Activated naive CD4-positive, alpha-beta T cell treated with anti-CD3 and anti-CD28 coated beads, Interleukin-2, amount 50 U/mL, for 72 hours (primary cell): ENCODE measurements around the gene ARID5B. TPM values are rescaled to one million over a fixed set of nuclear protein-coding genes. Genes with fewer than 3 reads are reported as not detected.

ENCODE experiments used
- ATAC-seq, 2 donors: fragments of 150-1000 bp; cut with Tn5 transposase; 2 replicates each; pipeline ENCODE4 v1.10.0; 2021; ENCODE audit warnings: mild to moderate bottlenecking in 2 of 2, moderate library complexity in 2 of 2
- DNase-seq, 2 donors: peaks; one replicate each; pipeline ENCODE4 v3.0.0; 2021 to 2022; ENCODE audit warnings: low spot score in 2 of 2
- H3K27ac Mint-ChIP-seq, 2 donors: one replicate each; pipeline ENCODE4 v1.8.0; 2022; ENCODE audit warnings: mild to moderate bottlenecking in 2 of 2, mixed read lengths in 2 of 2
- H3K36me3 Mint-ChIP-seq, 2 donors: one replicate each; pipeline ENCODE4 v1.8.0; 2022; ENCODE audit warnings: mixed read lengths in 2 of 2
- H3K9me3 Mint-ChIP-seq, 2 donors: one replicate each; pipeline ENCODE4 v1.8.0; 2022; ENCODE audit warnings: mixed read lengths in 2 of 2
- total RNA-seq, 2 donors: library from RNA; stranded (reverse); gene quantifications; one replicate each; pipeline ENCODE4 v1.2.3, GENCODE V29; 2022

ARID5B gene
- total RNA-seq, 2 donors from 2014 or later, result 52.1 to 95.4 TPM

DNA sequence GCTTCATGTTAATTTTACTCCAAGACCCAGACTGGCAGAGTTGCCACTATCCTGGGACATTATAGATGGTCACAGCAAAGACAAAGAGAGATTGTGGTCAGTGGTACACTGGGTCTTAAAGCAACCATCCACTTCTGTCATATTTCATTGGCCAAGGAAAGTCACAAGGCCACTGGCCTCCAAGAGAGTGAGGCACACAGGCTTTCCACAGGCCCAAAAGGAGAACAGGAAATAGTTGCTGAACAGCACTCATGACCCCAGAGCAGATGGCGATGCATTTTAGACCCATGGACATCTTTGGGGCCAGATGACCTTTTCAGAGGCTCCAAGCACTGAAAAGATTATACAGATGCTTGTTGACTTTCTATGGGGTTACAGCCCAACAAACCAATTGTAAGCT lies 97.4 kb downstream of the ARID5B start:
- Mint-ChIP-seq H3K36me3 (peaks cover 48 to 87% of the 10 kb centered on the region in 2 donors), H3K9me3 (peaks cover 7 to 9% of the 10 kb centered on the region in 2 donors), H3K27ac (peak overlapping the region in 1 of 2 donors; percentile 6)
- no peak for ATAC-seq
- no peak for DNase-seq

DNA sequence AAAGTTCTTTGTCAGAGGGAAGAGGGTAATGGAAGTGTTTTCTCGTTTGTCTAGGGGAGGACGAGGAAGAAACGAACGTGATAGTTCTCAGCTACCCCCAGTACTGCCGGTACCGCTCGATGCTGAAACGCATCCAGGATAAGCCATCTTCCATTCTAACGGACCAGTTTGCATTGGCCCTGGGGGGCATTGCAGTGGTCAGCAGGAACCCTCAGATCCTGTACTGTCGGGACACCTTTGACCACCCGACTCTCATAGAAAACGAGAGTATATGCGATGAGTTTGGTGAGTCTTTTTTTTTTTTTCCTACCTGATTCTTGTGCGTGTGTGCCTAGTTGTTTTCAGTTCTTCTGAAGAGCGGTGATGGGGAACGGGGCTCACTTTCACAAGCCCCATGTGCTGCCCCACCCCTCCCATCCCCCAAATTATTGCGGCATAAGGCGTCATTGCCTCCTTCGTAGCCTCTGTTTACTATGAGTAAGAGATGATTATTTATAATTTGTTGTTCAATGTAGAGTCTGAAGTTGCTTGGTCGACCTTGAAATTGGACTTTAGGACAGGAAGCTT lies 98.6 kb downstream of the ARID5B start:
- peak overlapping the region in 1 of 2 donors; percentile 93 for H3K27ac Mint-ChIP-seq
- peaks cover 59 to 97% of the 10 kb centered on the region in 2 donors for H3K36me3 Mint-ChIP-seq
- peaks cover 7 to 9% of the 10 kb centered on the region in 2 donors for H3K9me3 Mint-ChIP-seq
- ATAC-seq (no peak), DNase-seq (no peak)

DNA sequence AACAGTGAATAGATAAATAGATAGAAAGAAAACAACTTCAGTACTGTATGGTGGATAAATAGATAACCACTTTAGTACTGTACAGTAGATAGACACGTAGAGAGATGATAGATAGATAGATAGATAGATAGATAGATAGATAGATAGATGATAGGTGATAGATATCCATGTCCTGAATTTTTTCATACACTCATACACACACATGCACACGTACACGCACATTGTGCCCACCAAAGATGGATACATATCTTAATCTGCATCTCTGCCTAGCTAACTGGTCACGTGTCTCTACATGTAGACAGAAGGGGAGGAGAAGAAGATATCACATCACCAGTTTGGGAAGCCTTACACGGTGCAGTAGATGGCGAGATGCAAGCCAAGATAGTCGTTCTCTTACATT lies 99.2 kb downstream of the ARID5B start:
- Mint-ChIP-seq H3K27ac (peak overlapping the region; percentile 67 to 93), H3K9me3 (peaks cover 10 to 15% of the 10 kb centered on the region in 2 donors), H3K36me3 (peaks cover 66 to 97% of the 10 kb centered on the region in 2 donors)
- ATAC-seq, result peak in 1 of 2 donors; percentile 16
- no peak for DNase-seq

DNA sequence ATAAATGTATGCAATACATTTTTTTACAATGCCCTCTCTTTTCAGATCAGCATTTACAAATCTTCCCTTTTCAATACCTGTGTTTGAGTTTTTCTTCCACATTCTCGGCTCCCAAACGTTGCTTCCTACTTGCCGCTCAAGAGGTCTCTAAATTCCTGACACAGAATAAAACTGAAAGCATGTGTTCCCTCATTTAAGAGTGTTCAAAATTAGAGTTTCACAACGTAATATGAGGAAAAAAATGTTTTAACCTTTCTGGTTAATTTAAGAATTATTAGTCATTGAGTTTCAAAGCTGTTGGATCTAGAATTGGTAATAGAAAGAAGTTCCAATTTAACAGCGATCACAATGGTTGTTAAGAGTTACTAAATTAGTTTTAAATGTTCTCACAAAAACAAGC lies 100.4 kb downstream of the ARID5B start:
- ATAC-seq, result peak; percentile 59 to 63
- Mint-ChIP-seq H3K27ac (peak overlapping the region; percentile 67 to 93), H3K36me3 (peaks cover 68 to 99% of the 10 kb centered on the region in 2 donors), H3K9me3 (peaks cover 10 to 18% of the 10 kb centered on the region in 2 donors)
- DNase-seq, result no peak

DNA sequence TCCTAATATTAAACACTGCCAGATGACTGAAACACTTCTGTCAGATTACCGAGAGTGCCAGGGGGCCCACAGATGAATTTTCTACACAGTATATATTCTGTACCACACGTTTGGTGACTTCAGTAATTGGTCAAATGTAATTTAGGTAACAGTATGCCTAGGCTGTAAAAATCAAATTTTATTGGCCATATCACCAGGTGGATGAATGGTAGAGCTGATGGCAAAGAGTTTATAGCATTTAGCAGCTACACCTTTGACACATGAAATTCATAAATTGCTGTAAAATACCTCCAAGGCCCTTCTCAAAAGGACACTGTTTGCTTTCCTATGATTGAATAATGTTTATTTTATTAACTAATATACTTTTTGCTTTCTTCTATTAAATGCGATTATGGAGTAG lies 101.3 kb downstream of the ARID5B start:
- ATAC-seq, result no peak
- peaks cover 10 to 21% of the 10 kb centered on the region in 2 donors for H3K9me3 Mint-ChIP-seq
- peak overlapping the region; percentile 67 to 93 for H3K27ac Mint-ChIP-seq

DNA sequence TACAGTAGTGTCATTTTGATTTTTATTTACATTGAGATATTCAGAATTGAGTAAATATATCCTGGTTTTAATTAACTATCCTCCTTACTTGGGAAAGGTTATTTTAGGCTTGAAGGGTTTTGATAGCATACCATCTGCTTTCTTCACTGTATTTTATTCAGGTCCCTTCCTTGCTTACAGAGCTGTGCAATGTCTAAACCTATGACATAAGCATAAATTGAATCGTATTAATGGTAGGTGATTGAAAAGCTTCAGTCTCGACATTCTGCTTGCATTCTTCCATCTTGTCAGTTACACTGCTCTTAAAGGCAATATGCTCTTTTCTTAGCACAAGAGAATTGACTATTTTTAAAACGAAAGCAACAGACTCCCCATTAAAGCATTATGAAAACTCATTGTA lies 102.5 kb downstream of the ARID5B start:
- H3K27ac Mint-ChIP-seq, result no peak overlapping the region
- ATAC-seq (no peak), DNase-seq (no peak)
- peaks cover 60 to 99% of the 10 kb centered on the region in 2 donors for H3K36me3 Mint-ChIP-seq
- peaks cover 2 to 23% of the 10 kb centered on the region in 2 donors for H3K9me3 Mint-ChIP-seq

More for the DNA sequence above, 101.3 kb downstream of the ARID5B start:
- no peak for DNase-seq
- peaks cover 68 to 99% of the 10 kb centered on the region in 2 donors for H3K36me3 Mint-ChIP-seq

DNA sequence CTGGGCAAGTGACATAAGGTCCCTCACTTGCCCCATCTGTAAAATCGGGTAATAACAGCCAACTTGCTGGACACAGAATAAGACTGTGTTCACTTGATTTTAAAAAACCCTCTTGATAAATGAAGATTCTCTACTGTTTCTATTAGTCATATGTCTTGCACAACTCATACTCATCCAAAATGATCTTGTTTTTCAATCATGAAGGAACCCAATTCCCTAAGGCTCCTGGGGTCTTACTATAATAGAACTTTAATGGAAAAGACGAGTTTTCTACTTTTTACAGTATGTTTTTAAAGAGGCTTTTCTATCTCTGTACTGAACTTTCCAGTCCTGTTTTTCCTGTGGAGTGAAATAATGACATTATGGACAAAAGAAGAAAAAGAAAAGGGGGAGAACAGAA lies 103.8 kb downstream of the ARID5B start:
- H3K27ac Mint-ChIP-seq, result peak overlapping the region; percentile 10 to 47
- peaks cover 2 to 22% of the 10 kb centered on the region in 2 donors for H3K9me3 Mint-ChIP-seq
- ATAC-seq, result no peak

DNA sequence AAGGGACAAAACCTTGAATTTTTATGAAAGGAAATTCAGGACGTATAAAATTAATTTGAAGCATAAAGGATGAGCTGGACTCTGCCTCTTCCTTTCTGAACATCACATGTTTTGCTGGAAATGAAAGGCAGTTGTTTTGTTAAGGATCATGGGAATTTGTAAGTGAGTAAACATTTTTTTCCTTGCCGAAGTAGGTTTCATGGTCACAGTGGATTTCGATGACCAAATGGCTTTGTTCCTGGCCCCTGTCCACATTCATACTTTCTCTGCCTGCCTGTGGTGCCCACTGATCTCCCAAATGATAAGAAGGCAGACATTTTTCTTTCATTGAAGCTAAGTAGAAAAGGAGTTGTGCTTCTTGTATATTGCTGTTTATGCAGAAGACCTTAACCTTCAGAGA lies 104.2 kb downstream of the ARID5B start:
- Mint-ChIP-seq H3K36me3 (peaks cover 57 to 99% of the 10 kb centered on the region in 2 donors), H3K9me3 (peaks cover 2 to 18% of the 10 kb centered on the region in 2 donors), H3K27ac (peak overlapping the region; percentile 10 to 78)
- DNase-seq (no peak), ATAC-seq (no peak)

More for the DNA sequence above, 103.8 kb downstream of the ARID5B start:
- H3K36me3 Mint-ChIP-seq, result peaks cover 57 to 99% of the 10 kb centered on the region in 2 donors
- no peak for DNase-seq

DNA sequence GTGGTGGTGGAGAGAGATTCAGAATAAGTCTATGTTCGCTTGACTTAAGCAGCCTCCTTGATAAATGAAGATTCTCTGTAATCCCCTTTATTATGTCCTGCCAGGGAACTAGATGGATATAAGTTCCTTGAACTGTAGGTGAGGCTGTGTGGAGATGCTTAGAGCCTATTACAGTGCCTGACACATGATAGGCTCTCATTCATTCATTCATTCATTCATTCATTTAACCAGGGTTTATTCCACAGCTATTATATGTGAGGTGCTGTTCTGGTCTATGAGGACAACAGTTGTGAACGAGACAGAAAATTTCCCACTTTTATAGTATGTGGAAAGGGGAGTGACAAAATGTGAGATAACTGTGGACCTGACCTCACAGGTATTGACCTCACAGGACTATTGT lies 105.6 kb downstream of the ARID5B start:
- DNase-seq (no peak), ATAC-seq (no peak)
- Mint-ChIP-seq H3K9me3 (peaks cover 2 to 17% of the 10 kb centered on the region in 2 donors), H3K36me3 (peaks cover 53 to 99% of the 10 kb centered on the region in 2 donors), H3K27ac (peak overlapping the region; percentile 2 to 39)

DNA sequence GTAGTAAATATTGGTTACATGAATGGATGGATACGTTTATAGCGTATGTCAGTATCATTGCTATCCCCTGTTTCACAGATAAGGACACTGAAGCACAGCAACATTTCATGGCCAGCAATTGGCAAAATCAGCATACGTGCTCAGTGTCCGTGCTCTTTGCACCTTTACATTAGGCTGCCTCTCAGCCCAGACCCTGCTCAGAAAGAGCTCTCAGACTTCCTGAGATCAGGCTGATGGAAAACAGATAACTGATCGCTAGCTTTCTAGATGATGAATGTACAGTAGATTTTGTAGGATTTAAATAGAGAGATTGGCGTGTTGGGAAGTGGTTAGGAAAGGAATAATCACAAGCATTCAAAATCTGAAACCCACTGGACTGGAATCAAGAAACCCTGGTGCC lies 106.7 kb downstream of the ARID5B start:
- ATAC-seq, result no peak
- no peak for DNase-seq
- Mint-ChIP-seq H3K36me3 (peaks cover 50 to 97% of the 10 kb centered on the region in 2 donors), H3K9me3 (peaks cover 2 to 17% of the 10 kb centered on the region in 2 donors), H3K27ac (peak overlapping the region in 1 of 2 donors; percentile 39)

DNA sequence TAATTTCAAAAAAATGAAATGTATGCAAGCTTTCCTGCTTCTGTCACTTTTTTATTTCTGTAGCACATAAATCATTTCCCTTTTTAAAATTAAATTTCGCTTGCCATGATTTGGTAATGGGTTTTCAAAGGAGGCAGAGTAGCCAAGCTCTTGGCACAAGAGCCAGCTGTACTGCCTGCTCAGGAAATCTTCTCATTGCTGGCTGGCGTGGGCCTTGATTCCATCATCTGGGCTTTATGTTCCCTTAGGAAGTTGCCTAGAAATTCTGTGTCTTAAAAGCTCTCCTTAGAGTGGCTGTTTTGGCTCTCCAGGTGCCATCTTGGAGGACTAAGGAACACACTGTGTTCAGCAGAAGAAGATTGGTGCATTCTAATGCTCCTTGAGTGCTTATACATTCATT lies 107.4 kb downstream of the ARID5B start:
- no peak for DNase-seq
- H3K27ac Mint-ChIP-seq, result peak overlapping the region; percentile 65 to 81
- peaks cover 2 to 17% of the 10 kb centered on the region in 2 donors for H3K9me3 Mint-ChIP-seq
- ATAC-seq, result no peak
- peaks cover 47 to 91% of the 10 kb centered on the region in 2 donors for H3K36me3 Mint-ChIP-seq

DNA sequence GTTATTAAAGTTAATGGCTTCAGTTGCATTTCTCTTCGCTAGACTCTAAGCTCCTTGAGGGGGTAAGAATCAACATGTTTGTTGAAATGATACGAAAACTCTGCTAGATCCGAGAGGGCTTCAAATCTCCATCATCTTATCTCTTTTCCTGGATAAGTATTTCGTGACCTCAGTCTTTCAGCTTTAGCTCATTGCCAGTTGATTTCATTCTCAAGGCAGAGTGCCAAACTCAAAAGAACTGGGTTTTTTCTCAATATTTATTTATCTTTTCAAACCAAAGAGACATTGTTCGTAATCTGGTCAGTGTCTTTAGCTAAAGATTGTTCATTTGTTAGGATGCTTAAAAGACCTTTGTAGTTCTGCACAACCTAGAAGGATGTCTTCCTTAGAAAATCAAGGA lies 108.9 kb downstream of the ARID5B start:
- peaks cover 33 to 85% of the 10 kb centered on the region in 2 donors for H3K36me3 Mint-ChIP-seq
- no peak for ATAC-seq
- H3K9me3 Mint-ChIP-seq, result peaks cover 1 to 15% of the 10 kb centered on the region in 2 donors
- DNase-seq, result no peak
- peak overlapping the region; percentile 3 to 74 for H3K27ac Mint-ChIP-seq

DNA sequence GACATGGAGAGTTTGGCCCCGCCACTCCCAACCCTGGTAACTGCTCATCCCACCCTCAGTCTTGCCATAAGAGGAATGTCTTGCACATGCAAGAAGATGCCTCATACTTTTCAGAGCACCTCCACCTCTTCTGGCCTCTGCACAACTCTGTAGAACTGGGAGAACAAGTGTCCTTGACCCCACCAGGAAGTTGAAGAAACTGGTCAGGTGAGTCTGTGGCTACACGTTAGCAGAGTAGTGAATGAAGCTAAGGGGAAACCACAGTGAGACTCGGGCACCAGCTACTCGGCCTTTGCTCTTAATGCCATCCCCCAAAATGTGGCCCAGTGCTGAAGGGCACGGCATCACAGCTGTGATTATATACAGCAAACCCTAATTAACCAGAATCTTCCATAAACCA lies 110.1 kb downstream of the ARID5B start:
- DNase-seq, result no peak
- peak overlapping the region; percentile 3 to 50 for H3K27ac Mint-ChIP-seq

DNA sequence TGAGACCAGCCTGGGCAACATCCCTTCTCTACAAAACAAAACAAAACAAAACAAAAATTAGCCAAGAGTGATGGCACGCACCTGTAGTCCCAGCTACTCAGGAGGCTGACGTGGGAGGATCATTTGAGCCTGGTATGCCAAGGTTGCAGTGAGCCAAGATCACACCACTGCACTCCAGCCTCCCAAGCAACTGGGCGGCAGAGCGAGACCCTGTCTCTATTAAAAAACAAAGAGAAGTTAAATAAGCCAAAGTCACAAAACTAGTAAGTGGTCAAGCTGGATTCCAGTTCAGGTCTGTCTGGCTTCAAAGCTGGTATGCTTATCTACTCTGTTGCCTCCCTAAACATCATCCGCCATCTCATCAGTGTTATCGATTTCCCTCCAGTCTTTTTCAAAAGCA lies 110.8 kb downstream of the ARID5B start:
- ATAC-seq, result no peak
- DNase-seq, result no peak
- H3K9me3 Mint-ChIP-seq, result peaks cover 0 to 8% of the 10 kb centered on the region in 2 donors
- H3K27ac Mint-ChIP-seq, result peak overlapping the region in 1 of 2 donors; percentile 25
- peaks cover 27 to 81% of the 10 kb centered on the region in 2 donors for H3K36me3 Mint-ChIP-seq

More for the DNA sequence above, 110.1 kb downstream of the ARID5B start:
- no peak for ATAC-seq
- Mint-ChIP-seq H3K9me3 (peaks cover 0 to 8% of the 10 kb centered on the region in 2 donors), H3K36me3 (peaks cover 27 to 82% of the 10 kb centered on the region in 2 donors)

DNA sequence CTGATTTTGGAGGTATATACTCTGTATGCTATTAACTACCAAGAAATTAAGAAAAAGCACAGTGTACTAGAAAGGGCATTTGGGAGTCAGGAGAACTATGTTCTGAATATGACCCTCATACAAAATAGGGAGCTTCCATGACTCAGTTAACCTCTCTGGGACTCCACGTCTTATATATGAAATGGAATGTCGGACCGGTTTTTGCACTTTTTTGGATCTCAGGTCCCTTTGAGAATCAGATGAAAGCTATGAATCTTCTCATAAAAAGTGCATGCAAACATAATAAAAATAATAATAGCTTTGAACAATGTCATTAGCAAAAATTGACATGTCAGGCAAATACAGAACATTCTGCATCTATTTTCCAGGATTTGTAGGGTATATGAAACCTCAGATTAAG lies 113.0 kb downstream of the ARID5B start:
- ATAC-seq, result no peak
- Mint-ChIP-seq H3K36me3 (peaks cover 17 to 81% of the 10 kb centered on the region in 2 donors), H3K27ac (no peak overlapping the region), H3K9me3 (no peaks in the 10 kb centered on the region)
- no peak for DNase-seq

DNA sequence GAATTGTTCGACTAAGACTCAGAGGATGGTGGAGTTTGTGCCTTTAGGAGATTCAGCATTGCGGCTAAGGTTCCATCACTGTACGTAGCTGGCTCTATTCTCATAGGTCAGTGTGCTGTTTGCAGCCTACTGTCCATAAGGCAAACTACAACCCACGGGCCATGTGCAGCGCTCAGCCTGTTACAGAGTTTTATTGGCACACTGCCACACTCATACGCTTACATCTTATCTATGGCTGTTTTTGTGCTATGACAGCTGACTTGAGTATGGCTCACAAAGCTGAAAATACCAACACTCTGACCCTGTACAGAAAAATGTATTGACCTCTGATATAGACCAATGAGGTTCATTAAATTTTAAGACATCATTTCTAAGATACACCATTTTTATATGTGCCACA lies 114.5 kb downstream of the ARID5B start:
- ATAC-seq (no peak), DNase-seq (no peak)
- H3K36me3 Mint-ChIP-seq, result peaks cover 7 to 77% of the 10 kb centered on the region in 2 donors
- H3K9me3 Mint-ChIP-seq, result no peaks in the 10 kb centered on the region
- H3K27ac Mint-ChIP-seq, result no peak overlapping the region

DNA sequence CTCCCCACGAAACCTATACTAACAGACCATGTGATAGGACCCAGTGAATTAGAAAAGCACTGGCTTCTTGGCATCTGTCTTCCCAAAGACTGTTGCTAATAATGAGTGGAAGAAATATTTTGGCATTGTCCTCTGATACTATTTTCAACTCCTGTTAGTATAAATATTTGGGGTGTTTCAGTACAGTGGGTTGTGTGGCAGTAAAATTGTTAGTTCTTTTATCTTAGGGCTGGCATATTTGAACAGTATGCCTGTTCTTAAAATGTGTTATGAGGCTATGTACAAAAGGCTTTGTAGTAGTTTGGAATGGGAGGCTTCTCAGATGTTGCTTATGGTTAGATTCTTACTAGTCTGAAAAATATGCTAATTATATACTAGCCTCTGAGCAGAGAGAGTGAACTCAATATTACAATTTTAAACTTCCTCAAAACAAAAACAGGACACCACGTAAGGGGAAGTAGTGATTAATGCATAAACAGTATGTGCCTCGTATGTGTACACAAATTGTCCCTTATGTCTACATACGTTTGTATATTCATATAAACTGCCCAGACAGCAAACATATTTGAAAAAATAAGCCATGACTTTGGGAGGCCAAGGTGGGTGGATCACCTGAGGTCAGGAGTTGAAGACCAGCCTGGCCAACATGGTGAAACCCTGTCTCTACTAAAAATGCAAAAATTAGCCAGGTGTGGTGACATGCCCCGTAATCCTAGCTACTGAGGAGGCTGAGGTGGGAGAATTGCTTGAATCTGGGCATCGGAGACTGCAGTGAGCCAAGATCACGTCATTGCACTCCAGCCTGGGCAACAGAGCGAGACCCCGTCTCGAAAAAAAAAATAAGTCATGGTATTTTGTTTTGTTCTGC lies 115.4 kb downstream of the ARID5B start:
- Mint-ChIP-seq H3K27ac (peak overlapping the region in 1 of 2 donors; percentile 97), H3K9me3 (no peaks in the 10 kb centered on the region), H3K36me3 (peaks cover 0 to 73% of the 10 kb centered on the region in 2 donors)
- DNase-seq (no peak), ATAC-seq (no peak)
